HepG2 (cell line): ENCODE data around the gene UVSSA. TPM values are rescaled to one million over a fixed set of nuclear protein-coding genes. Genes with fewer than 3 reads are reported as not detected.

Source experiments
- ATF1 ChIP-seq: IDR thresholded peaks from 2 replicates; pipeline ENCODE4 v1.6.1; 2016; ENCODE audit warnings: mild to moderate bottlenecking, control low read depth
- FOSL1 ChIP-seq: sonication (generic); formaldehyde crosslinking; IDR thresholded peaks from 2 replicates; pipeline ENCODE4 v1.9.0; 2021; ENCODE audit warnings: missing genetic modification reagents, borderline replicate concordance
- KLF13 ChIP-seq: sonication (generic); formaldehyde crosslinking; IDR thresholded peaks from 2 replicates; pipeline ENCODE4 v1.4.0; 2020; ENCODE audit warnings: mild to moderate bottlenecking, missing genetic modification reagents
- POLR2A ChIP-seq, 2 experiments: IDR thresholded peaks; 2 replicates each; pipeline ENCODE4 v1.6.1; 2011; ENCODE audit warnings: low read depth in 2 of 2, low read length in 2 of 2, mild to moderate bottlenecking in 1 of 2, moderate library complexity in 1 of 2; ENCODE audit not compliant: insufficient read depth in 1 of 2
- SIN3B ChIP-seq: fragments of 150-350 bp; IDR thresholded peaks from 2 replicates; pipeline ENCODE4 v1.6.1; 2014; ENCODE audit warnings: low read length
- TMF1 ChIP-seq: sonication (generic); formaldehyde crosslinking; IDR thresholded peaks from 2 replicates; pipeline ENCODE4 v1.8.1; 2022; ENCODE audit warnings: low read depth, missing genetic modification reagents
- ZFP36L1 ChIP-seq: sonication (generic); formaldehyde crosslinking; IDR thresholded peaks from 2 replicates; pipeline ENCODE4 v1.8.0; 2022; ENCODE audit warnings: mild to moderate bottlenecking, missing genetic modification reagents, moderate library complexity
- ZNF326 ChIP-seq: sonication (generic); formaldehyde crosslinking; IDR thresholded peaks from 2 replicates; pipeline ENCODE4 v1.4.0; 2020; ENCODE audit warnings: missing genetic modification reagents, borderline replicate concordance
- ZNF616 ChIP-seq: sonication (generic); formaldehyde crosslinking; IDR thresholded peaks from 2 replicates; pipeline ENCODE4 v1.5.0; 2020; ENCODE audit warnings: low read depth, mild to moderate bottlenecking, missing genetic modification reagents
- polyA plus RNA-seq, 8 experiments: library from polyadenylated mRNA; depleted of rRNA in 3 of 8; stranded (reverse) in 7 of 8; unstranded in 1 of 8; fragments of >200 nt; fragmentation: Illumina TruSeq in 4 of 8; extraction: Trizol in 4 of 8; gene quantifications; 2 replicates each; pipeline versions ENCODE4 v1.2.1 to v1.2.3, GENCODE V29; 2011 to 2016; ENCODE audit warnings: low read depth in 4 of 8, missing spikeins in 1 of 8, mixed read lengths in 1 of 8; ENCODE audit not compliant: insufficient read depth in 1 of 8
- total RNA-seq, 5 experiments: library from RNA; depleted of rRNA; stranded (reverse); fragments of >200 nt; fragmentation: Illumina TruSeq; extraction: Trizol; gene quantifications; 2 replicates each; pipeline ENCODE4 v1.2.3, GENCODE V29; 2016; ENCODE audit warnings: low read depth in 1 of 5
- TF ChIP-seq, protein P1 (sequence below): sonication (generic); formaldehyde crosslinking; IDR thresholded peaks from 2 replicates; pipeline ENCODE4 v1.4.0; 2020; ENCODE audit warnings: missing genetic modification reagents, borderline replicate concordance
- TF ChIP-seq, protein P2 (sequence below): sonication (generic); formaldehyde crosslinking; IDR thresholded peaks from 2 replicates; pipeline ENCODE4 v1.4.0; 2020; ENCODE audit warnings: mild to moderate bottlenecking, low read depth, missing genetic modification reagents
- TF ChIP-seq, protein P3 (sequence below): sonication (generic); formaldehyde crosslinking; IDR thresholded peaks from 2 replicates; pipeline ENCODE4 v1.8.1; 2023; ENCODE audit warnings: mild to moderate bottlenecking, inconsistent platforms, moderate library complexity, missing genetic modification reagents, borderline replicate concordance
- TF ChIP-seq, protein P4 (sequence below): sonication (generic); formaldehyde crosslinking; IDR thresholded peaks from 2 replicates; pipeline ENCODE4 v1.8.1; 2023; ENCODE audit warnings: mild to moderate bottlenecking, missing genetic modification reagents, borderline replicate concordance
- TF ChIP-seq, protein P5 (sequence below), 2 experiments: sonication (generic) in 1 of 2; formaldehyde crosslinking in 1 of 2; IDR thresholded peaks; 2 replicates each; pipeline versions ENCODE4 v1.6.1 to v1.9.0; 2014 to 2022; ENCODE audit warnings: antibody characterized with exemption in 1 of 2, borderline replicate concordance in 1 of 2, inconsistent platforms in 1 of 2, low read depth in 1 of 2, missing genetic modification reagents in 1 of 2
- TF ChIP-seq, protein P6 (sequence below): sonication (generic); formaldehyde crosslinking; conservative IDR thresholded peaks from 2 replicates; pipeline ENCODE4 v1.4.0; 2020; ENCODE audit warnings: missing genetic modification reagents

UVSSA gene
- total and polyA plus RNA-seq, 2 of the 13 experiments (the other 11 are each of a cell fraction or from before 2014, with no cell fraction given) = 4.6 to 8.4 TPM

DNA sequence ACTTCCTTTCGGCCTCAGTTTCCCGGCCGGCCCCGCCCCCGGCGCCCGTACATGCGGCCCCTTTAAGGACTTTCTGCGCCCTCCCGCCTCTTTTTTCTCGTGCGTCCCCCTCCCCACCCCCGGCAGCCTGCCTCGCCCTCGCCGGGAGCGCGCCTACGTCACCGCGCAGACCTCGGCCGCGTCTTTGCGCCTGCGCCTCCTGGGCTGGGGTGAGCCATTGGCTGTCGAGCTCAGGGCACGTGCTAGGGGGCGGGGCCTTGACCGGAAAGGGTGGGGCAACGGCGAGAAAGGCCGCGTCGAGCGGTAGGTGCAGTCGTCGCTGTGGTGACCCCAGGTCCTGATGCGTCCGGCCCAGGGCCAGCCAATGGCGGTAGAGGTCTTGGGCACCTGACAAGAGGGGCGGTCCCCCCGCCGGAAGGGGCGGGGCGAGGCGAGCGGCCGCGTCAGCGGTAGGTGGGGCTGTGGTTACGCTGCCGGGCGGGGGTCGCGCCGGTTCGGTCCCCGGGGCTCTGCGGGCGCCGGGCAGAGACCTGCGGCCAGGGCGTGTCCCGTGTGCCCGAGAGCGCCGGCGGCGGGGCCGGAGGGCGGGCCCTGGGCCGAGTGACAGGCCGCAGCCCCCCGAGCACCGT lies at the start of gene UVSSA (continued):
- TF ChIP-seq FOSL1 (CRISPR knock-in tag) (no peak), ATF1 (CRISPR knock-in tag) (peak; percentile 81), KLF13 (CRISPR knock-in tag) (no peak), ZNF326 (CRISPR knock-in tag) (no peak), TMF1 (no peak), ZFP36L1 (CRISPR knock-in tag) (no peak), POLR2A (IDR thresholded peaks at IDR 0.05; ENCODE audit: insufficient read depth in 1 of 2, low read depth in 2 of 2, low read length in 2 of 2) (no peak), ZNF616 (CRISPR knock-in tag) (no peak), SIN3B (no peak)
- TF ChIP-seq, protein P1, sequence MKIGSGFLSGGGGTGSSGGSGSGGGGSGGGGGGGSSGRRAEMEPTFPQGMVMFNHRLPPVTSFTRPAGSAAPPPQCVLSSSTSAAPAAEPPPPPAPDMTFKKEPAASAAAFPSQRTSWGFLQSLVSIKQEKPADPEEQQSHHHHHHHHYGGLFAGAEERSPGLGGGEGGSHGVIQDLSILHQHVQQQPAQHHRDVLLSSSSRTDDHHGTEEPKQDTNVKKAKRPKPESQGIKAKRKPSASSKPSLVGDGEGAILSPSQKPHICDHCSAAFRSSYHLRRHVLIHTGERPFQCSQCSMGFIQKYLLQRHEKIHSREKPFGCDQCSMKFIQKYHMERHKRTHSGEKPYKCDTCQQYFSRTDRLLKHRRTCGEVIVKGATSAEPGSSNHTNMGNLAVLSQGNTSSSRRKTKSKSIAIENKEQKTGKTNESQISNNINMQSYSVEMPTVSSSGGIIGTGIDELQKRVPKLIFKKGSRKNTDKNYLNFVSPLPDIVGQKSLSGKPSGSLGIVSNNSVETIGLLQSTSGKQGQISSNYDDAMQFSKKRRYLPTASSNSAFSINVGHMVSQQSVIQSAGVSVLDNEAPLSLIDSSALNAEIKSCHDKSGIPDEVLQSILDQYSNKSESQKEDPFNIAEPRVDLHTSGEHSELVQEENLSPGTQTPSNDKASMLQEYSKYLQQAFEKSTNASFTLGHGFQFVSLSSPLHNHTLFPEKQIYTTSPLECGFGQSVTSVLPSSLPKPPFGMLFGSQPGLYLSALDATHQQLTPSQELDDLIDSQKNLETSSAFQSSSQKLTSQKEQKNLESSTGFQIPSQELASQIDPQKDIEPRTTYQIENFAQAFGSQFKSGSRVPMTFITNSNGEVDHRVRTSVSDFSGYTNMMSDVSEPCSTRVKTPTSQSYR (CRISPR knock-in tag) = peak; percentile 42; the same call in 1 of the 2 replicates
- TF ChIP-seq, protein P2, sequence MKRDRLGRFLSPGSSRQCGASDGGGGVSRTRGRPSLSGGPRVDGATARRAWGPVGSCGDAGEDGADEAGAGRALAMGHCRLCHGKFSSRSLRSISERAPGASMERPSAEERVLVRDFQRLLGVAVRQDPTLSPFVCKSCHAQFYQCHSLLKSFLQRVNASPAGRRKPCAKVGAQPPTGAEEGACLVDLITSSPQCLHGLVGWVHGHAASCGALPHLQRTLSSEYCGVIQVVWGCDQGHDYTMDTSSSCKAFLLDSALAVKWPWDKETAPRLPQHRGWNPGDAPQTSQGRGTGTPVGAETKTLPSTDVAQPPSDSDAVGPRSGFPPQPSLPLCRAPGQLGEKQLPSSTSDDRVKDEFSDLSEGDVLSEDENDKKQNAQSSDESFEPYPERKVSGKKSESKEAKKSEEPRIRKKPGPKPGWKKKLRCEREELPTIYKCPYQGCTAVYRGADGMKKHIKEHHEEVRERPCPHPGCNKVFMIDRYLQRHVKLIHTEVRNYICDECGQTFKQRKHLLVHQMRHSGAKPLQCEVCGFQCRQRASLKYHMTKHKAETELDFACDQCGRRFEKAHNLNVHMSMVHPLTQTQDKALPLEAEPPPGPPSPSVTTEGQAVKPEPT (CRISPR knock-in tag) = no peak
- TF ChIP-seq, protein P3, sequence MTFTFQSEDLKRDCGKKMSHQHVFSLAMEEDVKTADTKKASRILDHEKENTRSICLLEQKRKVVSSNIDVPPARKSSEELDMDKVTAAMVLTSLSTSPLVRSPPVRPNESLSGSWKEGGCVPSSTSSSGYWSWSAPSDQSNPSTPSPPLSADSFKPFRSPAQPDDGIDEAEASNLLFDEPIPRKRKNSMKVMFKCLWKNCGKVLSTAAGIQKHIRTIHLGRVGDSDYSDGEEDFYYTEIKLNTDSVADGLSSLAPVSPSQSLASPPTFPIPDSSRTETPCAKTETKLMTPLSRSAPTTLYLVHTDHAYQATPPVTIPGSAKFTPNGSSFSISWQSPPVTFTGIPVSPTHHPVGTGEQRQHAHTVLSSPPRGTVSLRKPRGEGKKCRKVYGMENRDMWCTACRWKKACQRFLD (CRISPR knock-in tag) = no peak
- TF ChIP-seq, protein P4, sequence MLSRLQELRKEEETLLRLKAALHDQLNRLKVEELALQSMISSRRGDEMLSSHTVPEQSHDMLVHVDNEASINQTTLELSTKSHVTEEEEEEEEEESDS (CRISPR knock-in tag) = no peak
- TF ChIP-seq, protein P5, sequence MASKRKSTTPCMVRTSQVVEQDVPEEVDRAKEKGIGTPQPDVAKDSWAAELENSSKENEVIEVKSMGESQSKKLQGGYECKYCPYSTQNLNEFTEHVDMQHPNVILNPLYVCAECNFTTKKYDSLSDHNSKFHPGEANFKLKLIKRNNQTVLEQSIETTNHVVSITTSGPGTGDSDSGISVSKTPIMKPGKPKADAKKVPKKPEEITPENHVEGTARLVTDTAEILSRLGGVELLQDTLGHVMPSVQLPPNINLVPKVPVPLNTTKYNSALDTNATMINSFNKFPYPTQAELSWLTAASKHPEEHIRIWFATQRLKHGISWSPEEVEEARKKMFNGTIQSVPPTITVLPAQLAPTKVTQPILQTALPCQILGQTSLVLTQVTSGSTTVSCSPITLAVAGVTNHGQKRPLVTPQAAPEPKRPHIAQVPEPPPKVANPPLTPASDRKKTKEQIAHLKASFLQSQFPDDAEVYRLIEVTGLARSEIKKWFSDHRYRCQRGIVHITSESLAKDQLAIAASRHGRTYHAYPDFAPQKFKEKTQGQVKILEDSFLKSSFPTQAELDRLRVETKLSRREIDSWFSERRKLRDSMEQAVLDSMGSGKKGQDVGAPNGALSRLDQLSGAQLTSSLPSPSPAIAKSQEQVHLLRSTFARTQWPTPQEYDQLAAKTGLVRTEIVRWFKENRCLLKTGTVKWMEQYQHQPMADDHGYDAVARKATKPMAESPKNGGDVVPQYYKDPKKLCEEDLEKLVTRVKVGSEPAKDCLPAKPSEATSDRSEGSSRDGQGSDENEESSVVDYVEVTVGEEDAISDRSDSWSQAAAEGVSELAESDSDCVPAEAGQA (IDR thresholded peaks at IDR 0.05; ENCODE audit: low read depth) = no peak
- TF ChIP-seq, protein P5 (CRISPR knock-in tag; IDR thresholded peaks at IDR 0.05; ENCODE audit: borderline replicate concordance) = no peak
- TF ChIP-seq, protein P6, sequence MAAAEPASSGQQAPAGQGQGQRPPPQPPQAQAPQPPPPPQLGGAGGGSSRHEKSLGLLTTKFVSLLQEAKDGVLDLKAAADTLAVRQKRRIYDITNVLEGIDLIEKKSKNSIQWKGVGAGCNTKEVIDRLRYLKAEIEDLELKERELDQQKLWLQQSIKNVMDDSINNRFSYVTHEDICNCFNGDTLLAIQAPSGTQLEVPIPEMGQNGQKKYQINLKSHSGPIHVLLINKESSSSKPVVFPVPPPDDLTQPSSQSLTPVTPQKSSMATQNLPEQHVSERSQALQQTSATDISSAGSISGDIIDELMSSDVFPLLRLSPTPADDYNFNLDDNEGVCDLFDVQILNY (CRISPR knock-in tag) = no peak
